GM23338 (cell line): ENCODE results near the gene UXS1. TPM values are rescaled to one million over a fixed set of nuclear protein-coding genes. Genes with fewer than 3 reads are reported as not detected.
A peak's percentile ranks its signal among the peaks of the same experiment; 100 is the strongest.

Experiments used
- ATAC-seq: fragments of 200-7000 bp; cut with Tn5 transposase; 3 replicates; pipeline ENCODE4 v1.9.1; 2020
- DNase-seq: peaks from one replicate; pipeline ENCODE4 v3.0.0-alpha.2; 2015; ENCODE audit warnings: low spot score
- H2AFZ ChIP-seq: fragments of 200-600 bp; sonication (generic); 2 replicates; pipeline ENCODE4 v1.8.0; 2016; ENCODE audit warnings: antibody characterized with exemption, mild to moderate bottlenecking, moderate library complexity
- H3F3A ChIP-seq: fragments of 200-600 bp; sonication (generic); replicated peaks from 2 replicates; pipeline ENCODE4 v1.8.0; 2017; ENCODE audit warnings: antibody characterized with exemption, mixed run types, low read depth
- H3K27ac ChIP-seq: fragments of 200-600 bp; sonication (generic); 2 replicates; pipeline ENCODE4 v1.6.1; 2016; ENCODE audit warnings: low read depth
- H3K27me3 ChIP-seq: fragments of 200-600 bp; sonication (generic); 2 replicates; pipeline ENCODE4 v1.8.0; 2016; ENCODE audit warnings: mild to moderate bottlenecking, mixed run types, moderate library complexity; ENCODE audit not compliant: insufficient read depth
- H3K36me3 ChIP-seq: fragments of 200-600 bp; sonication (generic); 2 replicates; pipeline ENCODE4 v1.8.0; 2016; ENCODE audit warnings: mild to moderate bottlenecking; ENCODE audit not compliant: insufficient read depth
- H3K4me1 ChIP-seq: fragments of 200-600 bp; sonication (generic); 2 replicates; pipeline ENCODE4 v1.8.0; 2016; ENCODE audit warnings: mild to moderate bottlenecking, moderate library complexity; ENCODE audit not compliant: insufficient read depth
- H3K4me2 ChIP-seq: fragments of 200-600 bp; sonication (generic); 2 replicates; pipeline ENCODE4 v1.7.1; 2017; ENCODE audit warnings: mixed run types
- H3K4me3 ChIP-seq: fragments of 200-600 bp; sonication (generic); 2 replicates; pipeline ENCODE4 v1.6.1; 2016; ENCODE audit warnings: mixed run types
- H3K79me2 ChIP-seq: fragments of 200-600 bp; sonication (generic); replicated peaks from 2 replicates; pipeline ENCODE4 v1.8.0; 2017; ENCODE audit warnings: mild to moderate bottlenecking; ENCODE audit not compliant: insufficient read depth
- H3K9me2 ChIP-seq: fragments of 200-600 bp; sonication (generic); 2 replicates; pipeline ENCODE4 v1.8.0; 2017; ENCODE audit not compliant: insufficient read depth
- H4K20me1 ChIP-seq: fragments of 200-600 bp; sonication (generic); replicated peaks from 2 replicates; pipeline ENCODE4 v1.8.0; 2017; ENCODE audit warnings: mild to moderate bottlenecking; ENCODE audit not compliant: insufficient read depth
- H3K27ac Mint-ChIP-seq: 2 replicates; pipeline ENCODE4 v1.8.0; 2020; ENCODE audit warnings: inconsistent platforms, mild to moderate bottlenecking, moderate library complexity, mixed read lengths
- H3K27me3 Mint-ChIP-seq: 3 replicates; pipeline ENCODE4 v1.8.0; 2022; ENCODE audit warnings: low read depth, mild to moderate bottlenecking, moderate library complexity, mixed read lengths, inconsistent platforms; ENCODE audit not compliant: insufficient read depth, poor library complexity
- H3K36me3 Mint-ChIP-seq: 3 replicates; pipeline ENCODE4 v1.8.0; 2021; ENCODE audit warnings: low read depth, mild to moderate bottlenecking, inconsistent platforms, moderate library complexity, mixed read lengths
- H3K4me1 Mint-ChIP-seq: 3 replicates; pipeline ENCODE4 v1.8.0; 2020; ENCODE audit warnings: mild to moderate bottlenecking, inconsistent platforms, mixed read lengths
- H3K4me3 Mint-ChIP-seq: 3 replicates; pipeline ENCODE4 v1.8.0; 2021; ENCODE audit warnings: moderate library complexity, mild to moderate bottlenecking, inconsistent platforms, mixed read lengths
- H3K9me3 Mint-ChIP-seq: 3 replicates; pipeline ENCODE4 v1.8.0; 2020; ENCODE audit warnings: moderate library complexity, mild to moderate bottlenecking, inconsistent platforms, mixed read lengths
- CTCF ChIP-seq, 2 experiments: fragments of 200-600 bp in 1 of 2; sonication (generic) in 1 of 2; conservative IDR thresholded peaks; 2 replicates each; pipeline versions ENCODE4 v1.5.1 to v1.6.1; 2016 to 2017; ENCODE audit warnings: antibody characterized with exemption in 2 of 2, low read depth in 2 of 2, mild to moderate bottlenecking in 2 of 2, moderate library complexity in 1 of 2
- ETS1 ChIP-seq: IDR thresholded peaks from 2 replicates; pipeline ENCODE4 v1.6.1; 2016; ENCODE audit warnings: antibody characterized with exemption
- EZH2 ChIP-seq: fragments of 200-600 bp; sonication (generic); IDR thresholded peaks from one replicate; pipeline ENCODE4 v1.8.0; 2017; ENCODE audit warnings: antibody characterized with exemption, mild to moderate bottlenecking, low read depth; ENCODE audit not compliant: unreplicated experiment
- JUNB ChIP-seq: IDR thresholded peaks from one replicate; pipeline ENCODE4 v1.6.1; 2016; ENCODE audit warnings: antibody characterized with exemption; ENCODE audit not compliant: unreplicated experiment
- NANOG ChIP-seq: IDR thresholded peaks from 2 replicates; pipeline ENCODE4 v1.6.1; 2016; ENCODE audit warnings: antibody characterized with exemption, borderline replicate concordance
- POLR2AphosphoS5 ChIP-seq: IDR thresholded peaks from 2 replicates; pipeline ENCODE4 v1.6.1; 2016; ENCODE audit warnings: antibody characterized with exemption, low read depth
- REST ChIP-seq: IDR thresholded peaks from one replicate; pipeline ENCODE4 v1.6.1; 2018; ENCODE audit warnings: antibody characterized with exemption; ENCODE audit not compliant: unreplicated experiment
- STAT1 ChIP-seq: IDR thresholded peaks from one replicate; pipeline ENCODE4 v1.6.1; 2016; ENCODE audit warnings: antibody characterized with exemption; ENCODE audit not compliant: unreplicated experiment
- ZNF114 ChIP-seq: fragments of 250-450 bp; sonication (Bioruptor Pico); IDR thresholded peaks from 2 replicates; pipeline ENCODE4 v1.5.0; 2020; ENCODE audit warnings: mild to moderate bottlenecking, moderate library complexity
- polyA plus RNA-seq: library from polyadenylated mRNA; unstranded; fragments of >200 nt; fragmentation: Nextera tagmentation; extraction: Ambion mirVana; gene quantifications from 2 replicates; pipeline ENCODE4 v1.2.1, GENCODE V29; 2016
- total RNA-seq: library from RNA; depleted of rRNA; stranded (reverse); fragments of >200 nt; shearing (Covaris generic); gene quantifications from 2 replicates; pipeline ENCODE4 v1.2.3, GENCODE V29; 2014

The UXS1 gene
- total and polyA plus RNA-seq, 2 experiments from 2014 or later, result 48.7 to 131 TPM

GRCh38 chr2:106105151-106105922, 88.8 kb downstream of the UXS1 start:
- H3K27me3 ChIP-seq, result no peaks in the 10 kb centered on the region
- no peaks in the 10 kb centered on the region for H3F3A ChIP-seq
- H3K36me3 ChIP-seq, result peaks cover 2% of the 10 kb centered on the region; the same call in 1 of the 2 replicates
- H3K9me2 ChIP-seq, result no peaks in the 10 kb centered on the region
- H3K36me3 Mint-ChIP-seq, result peaks cover 26% of the 10 kb centered on the region
- H3K27me3 Mint-ChIP-seq, result peaks cover 2% of the 10 kb centered on the region
- no peaks in the 10 kb centered on the region for H3K4me1 Mint-ChIP-seq
- TF ChIP-seq REST (no peak), STAT1 (no peak), EZH2 (no peak), ZNF114 (CRISPR knock-in tag) (no peak), NANOG (no peak), POLR2AphosphoS5 (no peak), JUNB (no peak), CTCF (conservative IDR thresholded peaks at IDR 0.05; ENCODE audit: low read depth in 2 of 2) (no peak), ETS1 (no peak)
- H3K4me3 Mint-ChIP-seq, result no peak overlapping the region
- H3K79me2 ChIP-seq, result no peaks in the 10 kb centered on the region
- H3K4me2 ChIP-seq, result no peak overlapping the region
- no peaks in the 10 kb centered on the region for H3K9me3 Mint-ChIP-seq
- no peak overlapping the region for H2AFZ ChIP-seq
- H3K4me1 ChIP-seq, result no peaks in the 10 kb centered on the region
- no peak overlapping the region for H3K4me3 ChIP-seq
- H3K27ac ChIP-seq, result peak overlapping the region; percentile 55; the same call in 1 of the 2 replicates
- DNase-seq, result no peak
- H3K27ac Mint-ChIP-seq, result no peak overlapping the region; the same call in 1 of the 2 replicates
- ATAC-seq, result no peak
- peaks cover 9% of the 10 kb centered on the region for H4K20me1 ChIP-seq
